GM23338 (cell line): Measurements from ENCODE around the gene CNMD. TPM values are rescaled to one million over a fixed set of nuclear protein-coding genes. Genes with fewer than 3 reads are reported as not detected.

Experiments
- ATAC-seq: fragments of 200-7000 bp; cut with Tn5 transposase; 3 replicates; pipeline ENCODE4 v1.9.1; 2020
- DNase-seq: peaks from one replicate; pipeline ENCODE4 v3.0.0-alpha.2; 2015; ENCODE audit warnings: low spot score
- H2AFZ ChIP-seq: fragments of 200-600 bp; sonication (generic); 2 replicates; pipeline ENCODE4 v1.8.0; 2016; ENCODE audit warnings: antibody characterized with exemption, mild to moderate bottlenecking, moderate library complexity
- H3F3A ChIP-seq: fragments of 200-600 bp; sonication (generic); replicated peaks from 2 replicates; pipeline ENCODE4 v1.8.0; 2017; ENCODE audit warnings: antibody characterized with exemption, mixed run types, low read depth
- H3K27ac ChIP-seq: fragments of 200-600 bp; sonication (generic); 2 replicates; pipeline ENCODE4 v1.6.1; 2016; ENCODE audit warnings: low read depth
- H3K27me3 ChIP-seq: fragments of 200-600 bp; sonication (generic); 2 replicates; pipeline ENCODE4 v1.8.0; 2016; ENCODE audit warnings: mild to moderate bottlenecking, mixed run types, moderate library complexity; ENCODE audit not compliant: insufficient read depth
- H3K36me3 ChIP-seq: fragments of 200-600 bp; sonication (generic); 2 replicates; pipeline ENCODE4 v1.8.0; 2016; ENCODE audit warnings: mild to moderate bottlenecking; ENCODE audit not compliant: insufficient read depth
- H3K4me1 ChIP-seq: fragments of 200-600 bp; sonication (generic); 2 replicates; pipeline ENCODE4 v1.8.0; 2016; ENCODE audit warnings: mild to moderate bottlenecking, moderate library complexity; ENCODE audit not compliant: insufficient read depth
- H3K4me2 ChIP-seq: fragments of 200-600 bp; sonication (generic); 2 replicates; pipeline ENCODE4 v1.7.1; 2017; ENCODE audit warnings: mixed run types
- H3K4me3 ChIP-seq: fragments of 200-600 bp; sonication (generic); 2 replicates; pipeline ENCODE4 v1.6.1; 2016; ENCODE audit warnings: mixed run types
- H3K79me2 ChIP-seq: fragments of 200-600 bp; sonication (generic); replicated peaks from 2 replicates; pipeline ENCODE4 v1.8.0; 2017; ENCODE audit warnings: mild to moderate bottlenecking; ENCODE audit not compliant: insufficient read depth
- H3K9me2 ChIP-seq: fragments of 200-600 bp; sonication (generic); 2 replicates; pipeline ENCODE4 v1.8.0; 2017; ENCODE audit not compliant: insufficient read depth
- H4K20me1 ChIP-seq: fragments of 200-600 bp; sonication (generic); replicated peaks from 2 replicates; pipeline ENCODE4 v1.8.0; 2017; ENCODE audit warnings: mild to moderate bottlenecking; ENCODE audit not compliant: insufficient read depth
- H3K27ac Mint-ChIP-seq: 2 replicates; pipeline ENCODE4 v1.8.0; 2020; ENCODE audit warnings: inconsistent platforms, mild to moderate bottlenecking, moderate library complexity, mixed read lengths
- H3K27me3 Mint-ChIP-seq: 3 replicates; pipeline ENCODE4 v1.8.0; 2022; ENCODE audit warnings: low read depth, mild to moderate bottlenecking, moderate library complexity, mixed read lengths, inconsistent platforms; ENCODE audit not compliant: insufficient read depth, poor library complexity
- H3K36me3 Mint-ChIP-seq: 3 replicates; pipeline ENCODE4 v1.8.0; 2021; ENCODE audit warnings: low read depth, mild to moderate bottlenecking, inconsistent platforms, moderate library complexity, mixed read lengths
- H3K4me1 Mint-ChIP-seq: 3 replicates; pipeline ENCODE4 v1.8.0; 2020; ENCODE audit warnings: mild to moderate bottlenecking, inconsistent platforms, mixed read lengths
- H3K4me3 Mint-ChIP-seq: 3 replicates; pipeline ENCODE4 v1.8.0; 2021; ENCODE audit warnings: moderate library complexity, mild to moderate bottlenecking, inconsistent platforms, mixed read lengths
- H3K9me3 Mint-ChIP-seq: 3 replicates; pipeline ENCODE4 v1.8.0; 2020; ENCODE audit warnings: moderate library complexity, mild to moderate bottlenecking, inconsistent platforms, mixed read lengths
- CREB1 ChIP-seq: fragments of 250-450 bp; sonication (Bioruptor Pico); IDR thresholded peaks from 2 replicates; pipeline ENCODE4 v1.5.0; 2020; ENCODE audit warnings: low read depth, mild to moderate bottlenecking, moderate library complexity
- CTCF ChIP-seq, 2 experiments: fragments of 200-600 bp in 1 of 2; sonication (generic) in 1 of 2; conservative IDR thresholded peaks; 2 replicates each; pipeline versions ENCODE4 v1.5.1 to v1.6.1; 2016 to 2017; ENCODE audit warnings: antibody characterized with exemption in 2 of 2, low read depth in 2 of 2, mild to moderate bottlenecking in 2 of 2, moderate library complexity in 1 of 2
- ETS1 ChIP-seq: IDR thresholded peaks from 2 replicates; pipeline ENCODE4 v1.6.1; 2016; ENCODE audit warnings: antibody characterized with exemption
- EZH2 ChIP-seq: fragments of 200-600 bp; sonication (generic); IDR thresholded peaks from one replicate; pipeline ENCODE4 v1.8.0; 2017; ENCODE audit warnings: antibody characterized with exemption, mild to moderate bottlenecking, low read depth; ENCODE audit not compliant: unreplicated experiment
- EZH2phosphoT487 ChIP-seq: fragments of 200-600 bp; sonication (generic); IDR thresholded peaks from one replicate; pipeline ENCODE4 v1.8.1; 2018; ENCODE audit warnings: antibody characterized with exemption; ENCODE audit not compliant: unreplicated experiment
- JUNB ChIP-seq: IDR thresholded peaks from one replicate; pipeline ENCODE4 v1.6.1; 2016; ENCODE audit warnings: antibody characterized with exemption; ENCODE audit not compliant: unreplicated experiment
- REST ChIP-seq: IDR thresholded peaks from one replicate; pipeline ENCODE4 v1.6.1; 2018; ENCODE audit warnings: antibody characterized with exemption; ENCODE audit not compliant: unreplicated experiment
- STAT1 ChIP-seq: IDR thresholded peaks from one replicate; pipeline ENCODE4 v1.6.1; 2016; ENCODE audit warnings: antibody characterized with exemption; ENCODE audit not compliant: unreplicated experiment
- ZNF114 ChIP-seq: fragments of 250-450 bp; sonication (Bioruptor Pico); IDR thresholded peaks from 2 replicates; pipeline ENCODE4 v1.5.0; 2020; ENCODE audit warnings: mild to moderate bottlenecking, moderate library complexity
- ZNF462 ChIP-seq: fragments of 250-450 bp; sonication (Bioruptor Pico); IDR thresholded peaks from 2 replicates; pipeline ENCODE4 v1.5.0; 2020; ENCODE audit warnings: mild to moderate bottlenecking, moderate library complexity
- polyA plus RNA-seq: library from polyadenylated mRNA; unstranded; fragments of >200 nt; fragmentation: Nextera tagmentation; extraction: Ambion mirVana; gene quantifications from 2 replicates; pipeline ENCODE4 v1.2.1, GENCODE V29; 2016
- total RNA-seq: library from RNA; depleted of rRNA; stranded (reverse); fragments of >200 nt; shearing (Covaris generic); gene quantifications from 2 replicates; pipeline ENCODE4 v1.2.3, GENCODE V29; 2014

The CNMD gene
- total and polyA plus RNA-seq, 2 experiments from 2014 or later, result 141 to 207 TPM

- Mint-ChIP-seq H3K4me3 (no peak overlapping the region), H3K4me1 (no peaks in the 10 kb centered on the region; the same call in 2 of the 3 replicates), H3K27ac (no peak overlapping the region), H3K27me3 (peaks cover 2% of the 10 kb centered on the region), H3K36me3 (no peaks in the 10 kb centered on the region), H3K9me3 (no peaks in the 10 kb centered on the region)
- Histone ChIP-seq H3K4me2 (no peak overlapping the region), H3K27ac (no peak overlapping the region), H3K4me3 (no peak overlapping the region), H3K9me2 (0 out of 2 replicates have a peak, but pooled peaks cover 8% of the 10 kb centered on the region), H3F3A (no peaks in the 10 kb centered on the region), H3K79me2 (no peaks in the 10 kb centered on the region), H2AFZ (peak overlapping the region; percentile 3; the same call in 1 of the 2 replicates), H3K36me3 (no peaks in the 10 kb centered on the region), H3K4me1 (no peaks in the 10 kb centered on the region), H4K20me1 (no peaks in the 10 kb centered on the region), H3K27me3 (no peaks in the 10 kb centered on the region)
- TF ChIP-seq EZH2, result no peak
- TF ChIP-seq EZH2phosphoT487, result no peak
- TF ChIP-seq JUNB, result no peak
- no peak for TF ChIP-seq ZNF462 (CRISPR knock-in tag)
- TF ChIP-seq CTCF (conservative IDR thresholded peaks at IDR 0.05; ENCODE audit: low read depth in 2 of 2), result no peak
- TF ChIP-seq CREB1 (CRISPR knock-in tag), result no peak
- no peak for TF ChIP-seq REST
- no peak for TF ChIP-seq ETS1
- no peak for TF ChIP-seq ZNF114 (CRISPR knock-in tag)
- no peak for TF ChIP-seq STAT1
- DNase-seq, result no peak
- no peak; the same call in 2 of the 3 replicates for ATAC-seq
These were observed 18.5 kb upstream of the CNMD start for GRCh38 chr13:52758114-52758513.
